ENCODE results near the gene SHF.
"Not testable (repeated sequence)": the region's sequence is repeated elsewhere in the genome, so short reads cannot be mapped to it uniquely, and the experiment has no call there.

SHF gene, protein sequence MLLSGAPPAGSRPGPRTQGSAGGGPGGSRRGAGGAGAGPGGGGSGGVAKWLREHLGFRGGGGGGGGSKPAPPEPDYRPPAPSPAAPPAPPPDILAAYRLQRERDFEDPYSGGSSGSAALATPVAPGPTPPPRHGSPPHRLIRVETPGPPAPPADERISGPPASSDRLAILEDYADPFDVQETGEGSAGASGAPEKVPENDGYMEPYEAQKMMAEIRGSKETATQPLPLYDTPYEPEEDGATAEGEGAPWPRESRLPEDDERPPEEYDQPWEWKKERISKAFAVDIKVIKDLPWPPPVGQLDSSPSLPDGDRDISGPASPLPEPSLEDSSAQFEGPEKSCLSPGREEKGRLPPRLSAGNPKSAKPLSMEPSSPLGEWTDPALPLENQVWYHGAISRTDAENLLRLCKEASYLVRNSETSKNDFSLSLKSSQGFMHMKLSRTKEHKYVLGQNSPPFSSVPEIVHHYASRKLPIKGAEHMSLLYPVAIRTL

DNA sequence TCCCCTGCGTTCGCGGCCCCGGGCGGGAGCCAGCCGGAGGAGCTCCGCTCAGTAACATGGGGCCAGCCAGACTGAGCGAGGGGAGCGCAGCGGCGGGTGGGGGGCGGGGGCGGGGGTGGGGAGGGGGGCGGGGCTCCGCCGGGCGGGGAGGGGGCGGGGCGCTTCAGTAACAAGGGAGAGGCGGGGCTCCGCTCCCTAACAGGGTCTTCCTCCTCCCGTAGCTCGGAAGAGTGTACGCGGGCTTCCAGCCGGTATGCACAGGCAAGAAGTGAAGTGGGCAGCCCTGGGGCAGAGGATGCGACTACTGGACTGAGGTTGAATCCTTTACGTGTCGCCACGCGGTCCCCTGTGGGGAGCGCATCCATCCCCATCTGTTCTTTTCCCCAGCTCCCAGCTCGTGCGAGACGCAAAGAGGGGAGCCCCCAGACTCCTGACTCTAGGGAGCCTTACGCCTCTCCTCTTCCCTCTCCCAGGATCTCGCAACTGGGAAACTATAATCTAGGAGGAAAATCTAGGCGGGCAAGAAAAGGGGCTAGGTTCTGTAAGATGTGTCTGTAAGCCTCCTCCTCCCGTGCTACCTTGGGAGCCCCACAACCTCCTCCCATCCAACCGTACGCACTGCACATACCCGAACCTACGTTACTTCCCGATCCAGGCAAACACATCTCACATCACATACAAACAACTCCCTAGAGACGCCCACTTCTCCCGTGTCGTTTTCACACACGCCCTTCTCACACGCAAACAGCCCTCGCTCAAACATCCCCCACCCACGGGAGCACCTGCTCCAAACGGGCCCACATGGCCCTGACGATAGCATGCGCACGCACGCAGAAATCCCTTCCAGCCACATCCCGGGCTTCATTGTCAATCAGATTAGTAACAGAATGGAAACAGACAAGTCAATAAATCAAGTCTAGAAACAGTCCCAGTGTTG lies at the start of gene SHF:
TSS of gene SHF (minus strand) at position 73 of the 937 bp plus-strand sequence. CDS start at position 58, 15 bp downstream.
- DNase-seq (ENCODE audit: low read depth) = peak; percentile 24
- H3K4me3 ChIP-seq (ENCODE audit: low read depth, low read length) = peak within 1 kb of the TSS; percentile 62
- TF ChIP-seq, protein P1, sequence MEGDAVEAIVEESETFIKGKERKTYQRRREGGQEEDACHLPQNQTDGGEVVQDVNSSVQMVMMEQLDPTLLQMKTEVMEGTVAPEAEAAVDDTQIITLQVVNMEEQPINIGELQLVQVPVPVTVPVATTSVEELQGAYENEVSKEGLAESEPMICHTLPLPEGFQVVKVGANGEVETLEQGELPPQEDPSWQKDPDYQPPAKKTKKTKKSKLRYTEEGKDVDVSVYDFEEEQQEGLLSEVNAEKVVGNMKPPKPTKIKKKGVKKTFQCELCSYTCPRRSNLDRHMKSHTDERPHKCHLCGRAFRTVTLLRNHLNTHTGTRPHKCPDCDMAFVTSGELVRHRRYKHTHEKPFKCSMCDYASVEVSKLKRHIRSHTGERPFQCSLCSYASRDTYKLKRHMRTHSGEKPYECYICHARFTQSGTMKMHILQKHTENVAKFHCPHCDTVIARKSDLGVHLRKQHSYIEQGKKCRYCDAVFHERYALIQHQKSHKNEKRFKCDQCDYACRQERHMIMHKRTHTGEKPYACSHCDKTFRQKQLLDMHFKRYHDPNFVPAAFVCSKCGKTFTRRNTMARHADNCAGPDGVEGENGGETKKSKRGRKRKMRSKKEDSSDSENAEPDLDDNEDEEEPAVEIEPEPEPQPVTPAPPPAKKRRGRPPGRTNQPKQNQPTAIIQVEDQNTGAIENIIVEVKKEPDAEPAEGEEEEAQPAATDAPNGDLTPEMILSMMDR (conservative IDR thresholded peaks at IDR 0.05; ENCODE audit: low read depth, low read length) = no peak

DNA sequence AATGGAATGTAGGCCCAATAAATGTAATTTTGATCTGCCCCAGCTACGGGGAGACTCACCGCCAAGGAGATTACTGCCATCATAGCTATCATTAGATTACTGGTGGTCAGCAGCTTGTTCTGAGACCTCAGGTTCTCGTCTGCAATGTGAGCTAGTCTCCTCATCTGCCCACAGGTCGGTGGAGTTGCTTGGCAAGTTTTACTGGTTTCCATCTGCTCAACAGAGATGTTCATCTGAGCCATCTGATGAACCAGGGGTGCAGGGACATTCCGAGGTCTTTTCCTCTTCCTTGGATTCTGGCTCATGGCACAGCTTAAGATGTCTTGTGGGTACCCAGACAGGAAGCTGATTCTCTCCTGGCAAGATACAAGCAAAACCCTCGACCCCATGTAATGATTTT lies 49.0 kb upstream of the SHF start:
- DNase-seq (ENCODE audit: low read depth); H3K4me3 ChIP-seq (ENCODE audit: low read depth, low read length): not testable (repeated sequence)

DNA sequence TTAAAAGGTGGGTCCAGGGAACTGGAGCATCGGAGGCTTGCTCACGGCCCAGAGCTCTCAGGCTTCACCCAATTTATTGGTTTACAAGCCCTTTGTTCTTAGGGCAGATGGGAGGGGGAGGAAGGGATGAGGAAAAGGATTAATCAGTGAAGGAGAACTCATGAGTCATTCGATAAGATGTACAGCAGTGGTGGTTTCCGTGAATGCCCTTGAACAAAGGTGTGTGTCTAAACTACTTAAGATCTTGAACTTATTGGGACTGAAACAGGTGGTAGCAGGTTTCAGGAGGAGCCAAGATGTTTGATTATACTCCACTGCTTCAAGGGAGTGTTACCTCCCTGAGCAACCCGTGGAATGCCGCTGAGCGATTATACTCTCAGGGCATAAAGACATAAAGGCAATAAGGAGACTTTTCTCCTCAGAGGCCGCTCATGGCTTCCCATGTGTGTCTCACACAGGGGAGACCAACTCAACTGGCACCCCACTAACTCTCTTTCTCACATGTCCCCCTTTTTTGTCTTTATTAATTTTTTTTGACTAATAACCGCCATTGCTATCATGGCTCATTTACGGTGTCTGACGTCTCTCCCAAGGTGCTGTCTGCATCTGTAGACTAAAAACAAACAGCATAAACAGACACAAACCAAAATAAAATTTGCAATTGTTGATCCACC lies 46.9 kb upstream of the SHF start:
- TF ChIP-seq, protein P1 (conservative IDR thresholded peaks at IDR 0.05; ENCODE audit: low read depth, low read length) = no peak
- H3K4me3 ChIP-seq (ENCODE audit: low read depth, low read length) = no peak overlapping the region
- no peak for DNase-seq (ENCODE audit: low read depth)

DNA sequence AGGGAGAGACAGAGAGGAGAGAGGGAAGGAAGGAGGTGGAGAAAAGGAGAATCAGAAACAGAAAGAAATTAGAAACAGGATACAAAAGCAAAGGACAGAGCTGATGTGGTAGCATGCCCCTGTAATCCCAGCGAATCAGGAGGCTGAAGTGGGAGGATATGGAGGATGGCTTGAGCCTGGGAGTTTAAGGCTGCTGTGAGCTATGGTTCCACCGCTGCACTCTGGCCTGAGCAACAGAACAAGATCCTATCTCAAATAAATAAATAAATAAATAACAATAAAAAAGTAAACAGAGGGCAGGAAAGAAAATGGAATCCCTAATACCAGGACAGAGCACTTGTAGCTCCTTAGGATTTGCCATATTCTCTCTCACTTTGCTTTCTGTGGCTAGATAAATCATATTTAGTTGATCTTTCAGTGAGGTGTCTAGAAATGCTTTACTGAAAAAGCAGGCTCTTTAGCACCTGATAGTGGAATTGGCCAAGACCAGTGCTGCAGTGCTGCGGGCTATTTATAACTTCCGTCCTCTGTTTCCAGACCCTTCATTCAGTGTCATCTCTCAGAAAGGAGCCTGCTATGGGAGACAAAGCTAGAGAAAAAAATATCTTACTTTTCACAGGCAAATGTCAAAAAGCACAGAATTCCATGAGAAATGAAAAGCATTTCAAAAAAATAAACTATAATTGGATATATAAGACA lies 44.2 kb upstream of the SHF start:
- no peak for DNase-seq (ENCODE audit: low read depth)
- TF ChIP-seq, protein P1 (conservative IDR thresholded peaks at IDR 0.05; ENCODE audit: low read depth, low read length) = no peak
- no peak overlapping the region for H3K4me3 ChIP-seq (ENCODE audit: low read depth, low read length)

DNA sequence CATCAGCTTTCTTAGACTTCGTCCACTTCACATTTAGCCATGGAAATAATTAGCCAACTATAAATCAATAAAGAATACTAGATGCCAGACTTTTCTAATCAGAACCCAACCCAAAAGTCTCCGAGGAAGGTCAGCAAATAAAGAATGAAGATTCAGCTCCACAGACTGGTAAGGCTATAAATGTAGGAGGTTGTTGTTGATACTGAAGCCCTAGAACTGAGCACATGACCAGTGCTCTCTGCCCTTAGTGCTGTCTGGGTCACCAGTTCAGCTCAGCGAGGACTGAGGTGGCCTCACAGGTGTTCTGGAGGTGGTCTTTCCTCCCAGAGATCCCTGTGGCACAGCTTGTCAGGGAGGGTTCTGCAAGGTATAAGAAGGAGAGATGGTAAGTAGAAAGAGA lies 43.4 kb upstream of the SHF start:
- TF ChIP-seq, protein P1 (conservative IDR thresholded peaks at IDR 0.05; ENCODE audit: low read depth, low read length) = no peak
- no peak for DNase-seq (ENCODE audit: low read depth)
- no peak overlapping the region for H3K4me3 ChIP-seq (ENCODE audit: low read depth, low read length)

DNA sequence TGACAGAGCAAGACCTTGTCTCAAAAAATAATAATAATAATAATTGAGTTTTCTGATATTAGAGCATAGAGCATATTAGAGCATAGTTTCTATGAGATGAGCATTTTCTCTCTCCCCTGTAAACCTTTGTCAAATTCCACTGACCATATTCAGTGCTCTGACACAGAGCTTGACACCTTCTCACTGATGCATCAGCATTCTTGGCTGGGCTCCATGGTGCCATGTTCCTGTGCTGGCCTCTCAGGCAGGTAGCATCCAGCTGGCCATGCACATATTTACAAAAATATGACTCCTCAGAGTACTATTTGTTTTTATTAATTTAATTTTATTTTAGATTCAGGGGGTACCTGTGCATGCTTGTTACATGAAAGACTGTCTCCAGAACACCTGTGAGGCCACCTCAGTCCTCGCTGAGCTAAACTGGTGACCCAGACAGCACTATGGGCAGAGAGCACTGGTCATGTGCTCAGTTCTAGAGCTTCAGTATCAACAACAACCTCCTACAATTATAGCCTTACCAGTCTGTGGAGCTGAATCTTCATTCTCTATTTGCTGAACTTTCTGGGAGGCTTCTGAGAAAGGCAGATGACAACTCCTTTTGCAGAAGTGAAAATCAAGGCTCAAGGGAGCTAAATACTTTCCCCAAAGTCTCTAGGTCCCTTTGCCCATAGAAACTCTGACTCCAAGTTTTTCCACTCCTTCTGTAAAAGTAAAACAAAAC lies 42.6 kb upstream of the SHF start:
- TF ChIP-seq, protein P1 (conservative IDR thresholded peaks at IDR 0.05; ENCODE audit: low read depth, low read length) = no peak
- H3K4me3 ChIP-seq (ENCODE audit: low read depth, low read length) = no peak overlapping the region
- DNase-seq (ENCODE audit: low read depth) = no peak
